NOMO-1 treated with dmso at 0.1 percent for 144 hours (cell line): ENCODE data around the gene CFAP92.
"Not testable (repeated sequence)": the region's sequence is repeated elsewhere in the genome, so short reads cannot be mapped to it uniquely, and the experiment has no call there.

Experiments
- DNase-seq: peaks from one replicate; lab custom pipeline; 2025; ENCODE audit not compliant: unreplicated experiment; lab: John Stamatoyannopoulos, UW

The CFAP92 gene

DNA sequence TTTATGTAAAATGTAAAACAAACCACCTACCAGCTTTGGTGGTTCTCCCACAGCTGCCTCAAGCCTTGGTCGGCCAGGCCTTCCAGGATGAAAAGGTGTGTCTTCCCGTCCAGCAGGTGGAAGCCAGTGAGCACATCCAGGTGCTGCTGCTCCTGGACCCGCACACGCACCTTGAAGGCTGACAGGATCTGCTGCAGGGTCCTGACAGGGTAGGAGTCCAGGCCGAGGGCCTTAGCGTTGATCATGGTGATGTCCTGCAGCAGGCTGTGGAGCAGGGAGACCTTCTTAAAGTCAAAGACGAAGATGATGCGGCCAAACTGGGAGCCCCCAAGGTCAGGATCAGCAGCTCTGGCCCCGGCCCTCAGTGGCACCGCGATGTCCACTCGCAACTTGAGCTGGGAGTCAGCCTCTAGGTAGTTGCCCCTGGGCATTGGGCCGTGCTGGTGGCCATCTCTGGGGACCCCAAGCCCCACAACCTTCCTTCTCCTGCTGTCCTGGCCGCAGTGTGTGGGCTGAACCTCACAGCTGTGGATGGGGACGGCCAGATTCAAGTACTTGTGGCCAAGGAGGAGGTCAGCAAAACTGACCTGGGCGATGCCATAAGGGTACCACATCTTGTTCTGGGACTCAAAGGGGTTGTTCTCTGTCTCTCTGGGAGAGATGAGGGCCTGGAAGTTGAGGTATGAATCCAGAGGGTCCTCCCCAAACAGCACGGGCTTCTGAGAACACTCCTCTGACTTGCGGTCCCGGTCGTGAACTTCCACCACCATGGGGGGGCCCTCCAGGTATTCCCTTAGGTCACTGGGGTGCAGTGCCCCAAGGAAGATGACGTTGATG, 48.6 kb downstream of the CFAP92 start:
- no peak for DNase-seq

GRCh38 chr3:128942161-128942952, 51.5 kb downstream of the CFAP92 start:
- no peak for DNase-seq

DNA sequence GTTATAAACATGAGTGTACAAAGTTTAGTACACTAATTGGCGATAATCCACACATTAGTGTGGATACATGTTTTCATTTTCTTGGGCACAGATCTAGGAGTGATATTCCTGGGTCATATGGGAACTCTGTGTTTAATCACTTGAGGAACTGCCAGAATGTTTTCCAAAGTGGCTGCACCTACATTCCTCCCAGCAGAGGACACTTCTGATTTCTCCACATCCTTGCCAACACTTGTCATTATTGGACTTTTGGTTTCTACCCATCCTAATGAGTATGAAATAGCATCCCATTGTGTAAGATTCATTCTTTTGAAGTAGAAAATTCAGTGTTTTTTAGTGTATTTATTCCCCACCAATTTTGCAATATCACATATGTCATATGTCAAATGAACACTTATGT, 53.6 kb downstream of the CFAP92 start:
- DNase-seq = no peak

- DNase-seq = no peak
These were observed 57.5 kb downstream of the CFAP92 start for GRCh38 chr3:128936341-128936740.

GRCh38 chr3:128935922-128936321, 58.0 kb downstream of the CFAP92 start:
- no peak for DNase-seq

DNA sequence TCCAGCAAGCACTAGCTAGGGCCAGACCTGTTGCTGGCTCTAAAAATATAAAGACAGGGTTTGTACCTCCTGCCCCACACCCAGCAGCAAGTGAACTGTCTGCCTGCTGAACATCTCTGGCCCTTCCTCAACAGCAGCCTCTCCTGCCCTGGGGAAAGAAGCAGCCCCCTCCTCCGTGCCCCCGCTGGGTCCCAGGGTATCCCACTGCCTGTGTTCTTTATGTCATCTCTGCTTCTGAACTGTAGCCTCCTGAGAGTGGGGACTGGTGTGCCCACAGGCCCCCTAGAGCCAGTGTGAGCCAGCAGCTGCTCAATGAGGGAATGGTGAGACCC, 60.0 kb downstream of the CFAP92 start:
- DNase-seq = no peak

GRCh38 chr3:128933213-128933921, 60.5 kb downstream of the CFAP92 start:
- no peak for DNase-seq

GRCh38 chr3:128932516-128933212, 61.2 kb downstream of the CFAP92 start:
- DNase-seq = no peak

DNA sequence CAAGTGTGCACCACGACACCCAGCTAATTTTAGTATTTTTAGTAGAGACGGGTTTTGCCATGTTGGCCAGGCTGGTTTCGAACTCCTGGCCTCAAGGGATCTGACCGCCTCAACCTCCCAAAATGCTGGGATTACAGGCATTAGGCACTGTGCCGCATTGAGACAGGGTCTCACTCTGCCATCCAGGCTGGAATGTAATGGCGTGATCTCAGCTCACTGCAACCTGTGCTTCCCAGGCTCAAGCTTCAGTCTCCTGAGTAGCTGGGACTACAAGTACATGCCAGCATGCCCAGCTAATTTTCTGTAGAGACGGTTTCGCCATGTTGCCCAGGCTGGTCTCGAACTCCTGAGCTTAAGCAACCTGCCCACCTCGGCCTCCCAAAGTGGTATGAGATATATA, 62.8 kb downstream of the CFAP92 start:
- no peak for DNase-seq

DNA sequence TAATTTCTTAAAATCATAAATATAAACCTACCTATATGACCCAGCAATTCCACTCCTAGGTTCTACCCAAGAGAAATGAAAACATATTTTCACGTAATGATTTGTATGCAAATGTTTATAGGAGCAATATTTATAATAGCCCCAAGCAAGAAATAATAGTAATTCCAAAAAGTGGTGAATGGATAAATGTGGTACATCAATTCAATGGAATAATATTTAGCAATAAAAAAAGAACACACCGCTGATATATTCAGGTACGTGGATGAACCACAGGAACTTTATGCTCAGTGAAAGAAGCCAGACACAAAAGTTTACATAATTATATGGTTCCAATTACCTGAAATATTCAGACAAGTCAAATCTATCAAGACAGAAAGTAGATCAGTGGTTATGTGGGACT, 64.5 kb downstream of the CFAP92 start:
- DNase-seq = no peak

GRCh38 chr3:128923986-128924385, 69.9 kb downstream of the CFAP92 start:
- DNase-seq = not testable (repeated sequence)

DNA sequence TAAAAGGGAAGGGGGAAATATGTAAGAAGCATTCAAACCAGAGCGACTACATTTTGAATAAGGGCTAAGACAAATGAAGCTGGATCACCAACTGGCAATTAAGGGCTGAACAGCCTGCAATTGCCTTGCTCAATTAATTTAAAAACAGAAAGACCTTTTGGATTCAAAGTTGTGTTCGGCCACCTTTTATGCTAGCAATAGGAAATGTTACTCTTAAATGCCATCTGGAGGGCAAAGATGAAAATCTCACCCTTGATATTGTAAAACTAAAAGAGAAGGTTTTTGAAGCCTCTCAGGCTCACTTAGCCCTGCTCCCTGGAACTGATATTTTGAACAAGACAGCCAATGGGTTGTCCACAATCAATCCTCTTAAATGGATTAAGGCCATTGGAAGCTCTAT, 70.3 kb downstream of the CFAP92 start:
- no peak for DNase-seq

GRCh38 chr3:128922804-128923459, 70.9 kb downstream of the CFAP92 start:
- DNase-seq = no peak

GRCh38 chr3:128919988-128920387, 73.9 kb downstream of the CFAP92 start:
- no peak for DNase-seq

DNA sequence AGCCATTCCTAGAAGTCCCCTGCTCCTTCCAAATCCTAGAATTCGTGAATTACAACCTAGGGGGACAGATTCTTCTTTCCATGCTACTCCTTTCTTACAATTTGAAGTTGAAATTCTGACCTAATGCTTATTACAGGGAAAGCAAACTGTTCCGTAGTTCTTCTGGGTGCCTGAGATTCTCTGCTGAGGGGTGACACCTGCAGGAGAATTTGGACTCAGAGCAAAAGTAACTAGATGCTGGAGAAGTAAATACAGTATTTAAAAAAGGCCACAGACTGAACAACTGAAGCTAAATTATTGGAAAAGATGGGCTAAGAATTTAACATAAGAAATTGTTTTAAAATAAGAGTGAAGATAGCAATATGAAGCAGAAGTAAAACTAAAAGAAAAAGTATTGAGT, 76.6 kb downstream of the CFAP92 start:
- no peak for DNase-seq

- no peak for DNase-seq
These were observed 78.8 kb downstream of the CFAP92 start for GRCh38 chr3:128914966-128915645.

DNA sequence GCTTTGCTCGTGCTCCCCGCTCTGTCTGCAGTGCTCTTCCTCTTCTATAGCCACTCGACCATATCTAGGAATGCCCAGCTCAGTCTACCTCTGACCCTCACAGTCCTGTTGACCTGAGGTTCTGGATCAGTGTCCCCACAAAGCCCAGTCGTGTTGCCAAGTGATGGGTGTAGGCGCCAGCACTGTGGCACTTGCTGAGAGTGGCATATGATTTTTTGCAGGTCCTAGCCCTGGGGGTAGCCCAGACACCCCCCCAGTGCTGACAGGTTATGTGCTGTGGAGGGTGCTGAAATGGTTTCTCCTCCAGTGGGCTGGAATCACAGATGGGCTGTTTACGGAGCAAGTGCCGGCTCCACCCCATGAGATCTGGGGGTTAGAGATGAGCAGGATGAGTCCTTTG, 82.0 kb downstream of the CFAP92 start:
- no peak for DNase-seq

DNA sequence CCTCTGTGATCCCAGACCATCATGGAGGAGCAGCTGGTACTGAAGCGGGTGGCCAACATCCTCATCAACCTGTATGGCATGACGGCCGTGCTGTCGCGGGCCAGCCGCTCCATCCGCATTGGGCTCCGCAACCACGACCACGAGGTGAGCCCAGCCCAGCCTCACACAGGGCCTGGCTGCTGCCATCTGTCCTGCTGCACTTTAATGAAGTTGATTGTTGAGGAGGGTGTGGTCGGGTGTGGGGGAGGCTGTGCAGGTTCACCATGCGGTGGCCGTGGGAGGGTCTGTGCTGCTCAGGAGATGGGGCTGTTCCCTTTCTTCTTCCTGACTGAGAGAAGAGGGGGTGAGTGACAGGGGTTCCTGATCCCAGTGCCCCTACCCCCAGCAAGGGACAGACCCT, 83.9 kb downstream of the CFAP92 start:
- no peak for DNase-seq

DNA sequence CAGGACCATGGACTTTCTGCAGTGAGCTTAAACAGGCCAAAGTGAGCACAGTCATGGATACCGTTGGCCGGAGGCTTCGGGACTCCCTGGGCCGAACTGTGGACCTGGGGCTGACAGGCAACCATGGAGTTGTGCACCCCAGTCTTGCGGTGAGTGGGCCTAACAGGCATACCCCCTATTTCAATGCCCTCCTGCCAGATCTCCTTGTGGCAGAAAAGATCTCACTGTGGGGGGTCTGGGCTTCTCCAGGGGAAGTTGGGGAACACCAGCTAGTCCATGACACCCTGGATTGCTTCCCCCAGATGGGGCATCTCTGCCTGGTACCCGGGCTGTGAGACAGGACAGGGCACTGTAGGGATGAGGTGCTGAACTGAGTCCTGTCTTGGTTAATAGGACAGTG, 84.9 kb downstream of the CFAP92 start:
- DNase-seq = no peak
